Measurements from ENCODE around the gene HP.
"Not testable (repeated sequence)": the region's sequence is repeated elsewhere in the genome, so short reads cannot be mapped to it uniquely, and the experiment has no call there.

Gene HP

GRCh38 chr16:72043539-72043938 is 10.8 kb upstream of the HP start:
- DNase-seq = no peak

- no peak for DNase-seq
These were observed 10.0 kb upstream of the HP start for GRCh38 chr16:72044296-72044695.

- no peak for DNase-seq
These were observed 9.4 kb upstream of the HP start for GRCh38 chr16:72044825-72045359.

GRCh38 chr16:72049110-72049509 is 5.2 kb upstream of the HP start:
- no peak for DNase-seq

DNA sequence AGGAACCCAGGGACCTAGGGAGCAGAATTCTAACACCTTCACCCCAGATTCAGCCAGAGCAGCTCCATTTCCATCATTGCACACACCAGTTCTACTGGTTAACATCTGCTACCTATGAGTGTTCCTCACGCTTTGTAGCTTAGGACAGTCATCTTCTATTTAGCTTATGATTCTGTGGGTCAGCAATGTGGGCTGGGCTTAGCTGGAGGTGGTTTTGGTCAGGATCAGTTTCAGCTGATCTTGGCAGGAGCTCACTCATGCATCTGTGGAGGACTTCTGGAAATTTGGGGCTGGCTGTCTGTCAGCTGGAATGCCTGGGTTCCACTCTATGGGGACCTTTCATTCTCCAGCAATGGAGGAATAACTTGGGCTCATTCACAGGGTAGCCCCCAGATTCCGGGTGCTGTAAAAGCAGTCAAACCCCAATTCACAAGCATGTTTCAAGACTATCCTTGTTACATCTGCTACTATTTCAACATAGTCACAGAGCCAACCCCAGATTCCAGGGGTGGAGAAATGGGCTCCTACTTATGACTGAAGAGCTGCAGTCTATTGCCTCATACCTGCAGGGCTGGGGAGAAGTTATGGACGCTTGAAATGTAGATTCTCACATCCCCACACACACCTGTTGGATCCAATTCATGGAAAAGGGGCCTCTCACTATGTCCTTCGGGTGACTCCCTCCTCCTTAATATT is 3.4 kb upstream of the HP start:
- DNase-seq = no peak

DNA sequence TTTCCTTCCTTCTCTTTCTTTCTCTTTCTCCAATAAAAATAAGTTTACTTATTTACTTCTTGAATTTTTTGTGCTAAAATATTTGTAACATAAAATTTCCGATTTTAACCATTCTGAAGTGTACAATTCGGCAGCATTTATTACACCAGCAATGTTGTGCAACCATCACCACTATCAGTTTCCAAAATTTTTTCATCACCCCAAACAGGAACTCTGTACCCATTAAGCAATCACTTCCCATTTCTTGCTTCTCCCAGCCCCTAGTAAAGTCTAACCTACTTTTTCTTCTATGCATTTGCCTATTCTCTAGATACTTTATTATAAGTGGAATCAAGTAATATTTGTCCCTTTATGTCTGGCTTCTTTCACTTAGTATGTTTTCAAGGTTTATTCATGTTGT is 2.5 kb upstream of the HP start:
- no peak for DNase-seq

GRCh38 chr16:72055911-72056310 is 1.6 kb downstream of the HP start:
- no peak for DNase-seq

DNA sequence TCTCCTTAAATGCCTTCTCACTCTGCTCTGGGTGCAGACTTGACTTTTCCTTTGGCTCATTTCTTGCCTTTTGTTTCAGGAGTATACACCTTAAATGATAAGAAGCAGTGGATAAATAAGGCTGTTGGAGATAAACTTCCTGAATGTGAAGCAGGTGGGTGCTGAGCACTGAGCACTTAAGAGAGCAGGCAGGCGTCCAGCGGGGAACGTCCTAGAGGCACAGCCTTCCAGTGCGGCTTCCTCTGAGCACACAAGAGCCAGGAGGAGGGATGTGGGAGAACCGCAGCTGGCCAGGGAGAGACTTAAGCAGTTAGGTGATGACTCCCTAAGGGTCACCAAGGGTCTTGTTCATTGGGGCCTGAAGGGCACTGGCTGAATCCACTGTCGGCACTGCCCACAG is 3.0 kb downstream of the HP start:
- not testable (repeated sequence) for DNase-seq

GRCh38 chr16:72059060-72059459 is 4.8 kb downstream of the HP start:
- not testable (repeated sequence) for DNase-seq

GRCh38 chr16:72060405-72060804 is 6.1 kb downstream of the HP start:
- DNase-seq = no peak

DNA sequence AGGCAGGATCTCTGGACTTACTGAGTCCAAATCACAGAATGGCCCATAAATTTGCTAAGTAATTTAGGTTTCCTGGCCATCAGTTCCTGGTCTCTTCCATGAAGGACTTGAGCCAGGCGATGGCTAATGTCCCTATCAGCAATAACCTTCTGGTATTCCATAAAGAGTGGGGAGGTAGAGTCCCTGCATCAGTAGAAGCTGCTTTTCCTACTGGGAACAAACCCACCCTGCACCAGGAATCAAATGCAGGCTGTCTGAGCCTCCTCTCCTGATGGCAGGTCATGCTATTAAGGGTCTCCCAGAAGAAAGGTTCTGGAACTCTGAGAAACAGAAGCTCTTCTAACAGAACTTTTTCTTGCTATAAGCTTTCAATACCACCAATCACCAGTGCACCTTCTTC is 7.3 kb downstream of the HP start:
- DNase-seq = no peak

DNA sequence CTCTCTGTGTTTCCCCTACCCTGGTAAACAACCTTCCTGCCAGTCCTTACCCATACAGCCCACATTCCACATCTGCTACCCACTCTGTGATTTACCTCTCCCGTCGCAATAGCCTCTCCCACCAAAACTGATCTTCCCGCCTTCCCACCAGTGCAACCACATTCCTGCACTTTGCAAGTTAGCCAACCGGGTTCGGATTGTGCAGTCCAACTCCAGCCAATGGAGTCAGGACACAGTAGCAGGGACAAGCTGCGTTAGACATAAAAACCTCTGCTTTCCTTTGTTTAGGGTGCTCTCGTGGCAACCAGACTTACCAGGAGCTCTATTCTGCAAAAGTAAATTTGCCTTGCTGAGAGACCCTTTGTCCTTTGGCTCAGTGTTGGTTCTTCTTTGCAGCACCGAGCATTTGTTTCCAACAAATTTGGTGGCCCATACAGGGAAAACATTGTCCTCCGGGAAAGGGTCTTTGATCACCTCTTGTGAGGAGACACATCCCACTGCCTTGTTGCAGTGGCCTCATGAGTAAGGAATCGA is 10.1 kb downstream of the HP start:
- DNase-seq = no peak

GRCh38 chr16:72066747-72067146 is 12.4 kb downstream of the HP start:
- peak; percentile 46 for DNase-seq

DNA sequence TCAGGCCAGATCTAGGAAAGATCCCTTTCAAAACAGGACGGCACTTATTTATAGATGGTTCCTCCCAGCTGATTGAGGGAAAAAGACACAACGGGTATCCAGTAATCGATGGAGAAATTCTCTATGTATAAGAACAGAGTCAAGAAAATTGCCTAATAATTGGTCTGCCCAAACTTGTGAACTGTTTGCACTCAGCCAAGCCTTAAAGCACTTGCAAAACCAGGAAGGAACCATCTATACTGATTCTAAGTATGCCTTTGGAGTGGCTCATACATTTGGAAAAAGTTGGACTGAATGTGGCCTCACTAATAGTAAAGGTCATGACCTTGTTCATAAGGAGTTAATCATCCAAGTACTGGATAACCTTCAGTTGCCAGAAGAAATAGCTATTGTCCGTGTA is 14.6 kb downstream of the HP start:
- no peak for DNase-seq

GRCh38 chr16:72072514-72073342 is 18.4 kb downstream of the HP start:
- no peak for DNase-seq

GRCh38 chr16:72073560-72074230 is 19.4 kb downstream of the HP start:
- no peak for DNase-seq

- not testable (repeated sequence) for DNase-seq
These were observed 20.8 kb downstream of the HP start for GRCh38 chr16:72075067-72075466.

GRCh38 chr16:72076991-72077706 is 22.8 kb downstream of the HP start:
- not testable (repeated sequence) for DNase-seq

GRCh38 chr16:72083778-72084404 is 29.6 kb downstream of the HP start:
- no peak for DNase-seq

- no peak for DNase-seq
These were observed 30.1 kb downstream of the HP start for GRCh38 chr16:72084445-72084844.

DNA sequence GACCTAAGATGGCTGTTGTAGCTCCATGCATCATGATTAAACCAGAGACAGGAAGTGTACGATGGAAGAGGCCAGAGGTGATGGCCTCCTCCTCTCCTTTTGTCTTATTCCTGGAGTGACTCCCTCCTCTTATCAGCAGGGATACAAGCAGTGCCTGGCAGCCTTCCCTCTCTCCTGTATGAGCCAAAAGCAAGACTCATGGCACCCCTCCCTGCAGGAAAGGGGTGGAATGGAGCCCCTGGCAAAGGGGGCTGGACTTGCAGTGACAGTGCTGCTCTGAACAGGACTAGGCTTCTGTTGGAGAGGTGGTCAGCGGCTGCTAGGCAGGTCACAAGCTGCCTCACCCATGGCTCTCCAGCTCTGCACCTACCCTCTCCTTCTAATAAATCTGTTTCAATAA is 30.7 kb downstream of the HP start:
- no peak for DNase-seq

DNA sequence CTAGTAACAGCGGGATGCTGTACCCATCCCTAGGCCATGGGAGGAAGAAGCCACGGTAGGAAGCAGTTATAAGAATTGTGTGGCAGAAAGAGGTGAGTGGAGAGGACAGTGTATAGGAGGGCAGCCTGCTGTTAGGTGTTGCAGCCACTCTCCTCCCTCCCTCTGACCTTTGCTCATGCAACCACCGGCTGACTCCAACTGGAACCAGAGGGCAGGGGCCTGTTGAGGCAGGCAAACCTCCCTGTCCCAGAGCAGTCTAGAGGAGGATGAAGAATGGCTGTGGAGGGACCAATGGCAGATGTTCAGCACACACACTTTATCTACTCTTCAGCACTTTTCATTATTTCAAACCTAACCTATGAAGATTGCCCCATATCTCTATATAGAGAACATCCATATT is 36.9 kb downstream of the HP start:
- no peak for DNase-seq

All from NCI-H2171 treated with DMSO at 0.1 percent for 48 hours (cell line).